NK-92 treated with Interleukin-12 subunit alpha and Interleukin-12 subunit beta, amount 100 ng/mL, for 24 hours (cell line): ENCODE data around the gene RETN.

Experiments used
- DNase-seq: peaks from one replicate; lab custom pipeline; 2025; lab: John Stamatoyannopoulos, UW

Gene RETN

GRCh38 chr19:7668842-7669241, at the start of gene RETN:
RETN (plus strand) TSS chr19:7669049; CDS start chr19:7669327, 278 bp downstream.
- no peak for DNase-seq

- no peak for DNase-seq
These were observed 49.0 kb upstream of the RETN start for GRCh38 chr19:7619671-7620441.

- no peak for DNase-seq
These were observed 48.1 kb upstream of the RETN start for GRCh38 chr19:7620442-7621412.

GRCh38 chr19:7622933-7623685, 45.7 kb upstream of the RETN start:
- no peak for DNase-seq

GRCh38 chr19:7623725-7624603, 44.9 kb upstream of the RETN start:
- DNase-seq, result no peak

GRCh38 chr19:7624810-7625209, 44.0 kb upstream of the RETN start:
- DNase-seq, result no peak

GRCh38 chr19:7625763-7626372, 43.0 kb upstream of the RETN start:
- no peak for DNase-seq

- no peak for DNase-seq
These were observed 41.7 kb upstream of the RETN start for GRCh38 chr19:7627166-7627565.

GRCh38 chr19:7628589-7629311, 40.1 kb upstream of the RETN start:
- DNase-seq, result no peak

- peak; percentile 93 for DNase-seq
These were observed 39.3 kb upstream of the RETN start, which contains the start of the genes PET100 and XAB2 for GRCh38 chr19:7629347-7630054. PET100 (plus strand) TSS chr19:7629793; CDS start chr19:7629834, 41 bp downstream. XAB2 (minus strand) TSS chr19:7629545; CDS start chr19:7629527, 18 bp downstream.

- no peak for DNase-seq
These were observed 37.3 kb upstream of the RETN start for GRCh38 chr19:7631577-7631976.

- DNase-seq, result no peak
These were observed 36.3 kb upstream of the RETN start for GRCh38 chr19:7632340-7633203.

- no peak for DNase-seq
These were observed 35.2 kb upstream of the RETN start, which contains the start of gene PCP2 for GRCh38 chr19:7633698-7634097. PCP2 (minus strand) TSS chr19:7633719; CDS start chr19:7633457, 262 bp downstream.

- DNase-seq, result no peak
These were observed 33.2 kb upstream of the RETN start for GRCh38 chr19:7635670-7636069.

GRCh38 chr19:7636317-7636690, 32.5 kb upstream of the RETN start:
- DNase-seq, result no peak

GRCh38 chr19:7636691-7637373, 32.0 kb upstream of the RETN start, which contains the start of gene STXBP2:
STXBP2 (plus strand) TSS chr19:7637110; CDS start chr19:7637150, 40 bp downstream.
- DNase-seq, result peak; percentile 64
